Islet precursor cell (in vitro differentiated cells): ENCODE data around the gene MRPL43.
"Not testable (repeated sequence)": the region's sequence is repeated elsewhere in the genome, so short reads cannot be mapped to it uniquely, and the experiment has no call there.

Source experiments
- DNase-seq: peaks from one replicate; pipeline ENCODE4 v3.0.0-alpha.2; 2018

Gene MRPL43

GRCh38 chr10:100986952-100987684, at the start of gene MRPL43, which contains the start of gene TWNK:
MRPL43 (minus strand) TSS chr10:100987497; CDS start chr10:100987443, 54 bp downstream.
TWNK (plus strand) TSS chr10:100987543; CDS start chr10:100988211, 668 bp downstream.
- DNase-seq, result peak; percentile 91

- no peak for DNase-seq
Observed at GRCh38 chr10:101036726-101037125, 49.4 kb upstream of the MRPL43 start.

DNA sequence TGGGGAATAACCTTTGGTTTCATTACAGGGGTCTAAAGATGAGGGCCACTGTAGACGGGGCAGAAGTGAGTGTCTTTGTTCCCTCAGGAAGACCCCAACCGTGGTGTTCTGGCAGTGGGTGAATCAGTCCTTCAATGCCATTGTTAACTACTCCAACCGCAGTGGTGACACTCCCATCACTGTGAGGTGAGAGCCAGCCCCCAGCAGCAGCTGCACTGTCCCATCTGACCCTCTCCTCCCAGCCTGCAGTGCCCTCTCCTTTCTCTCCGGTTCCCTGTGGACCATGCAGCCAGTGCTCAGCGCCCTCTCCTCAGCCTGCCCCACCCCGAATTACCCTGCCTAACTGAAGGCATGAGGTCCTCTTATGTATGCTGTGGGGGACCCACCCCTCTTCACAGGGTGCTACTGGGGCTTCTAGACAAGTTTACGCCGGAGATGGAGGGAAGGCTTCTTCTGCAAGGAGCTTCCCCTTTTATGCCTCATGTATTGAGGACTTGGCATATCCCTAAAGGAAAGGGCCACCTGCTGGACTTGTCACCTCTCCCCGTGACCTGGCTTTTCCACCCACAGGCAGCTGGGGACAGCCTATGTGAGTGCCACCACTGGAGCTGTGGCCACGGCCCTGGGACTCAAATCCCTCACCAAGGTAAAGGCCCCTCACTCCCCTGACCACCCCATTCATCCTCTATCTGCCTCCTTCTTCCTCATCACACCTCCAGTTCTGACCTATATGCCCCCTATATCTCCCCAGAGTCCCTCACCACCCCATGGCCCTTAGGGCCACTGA, 48.8 kb upstream of the MRPL43 start:
- DNase-seq, result no peak

DNA sequence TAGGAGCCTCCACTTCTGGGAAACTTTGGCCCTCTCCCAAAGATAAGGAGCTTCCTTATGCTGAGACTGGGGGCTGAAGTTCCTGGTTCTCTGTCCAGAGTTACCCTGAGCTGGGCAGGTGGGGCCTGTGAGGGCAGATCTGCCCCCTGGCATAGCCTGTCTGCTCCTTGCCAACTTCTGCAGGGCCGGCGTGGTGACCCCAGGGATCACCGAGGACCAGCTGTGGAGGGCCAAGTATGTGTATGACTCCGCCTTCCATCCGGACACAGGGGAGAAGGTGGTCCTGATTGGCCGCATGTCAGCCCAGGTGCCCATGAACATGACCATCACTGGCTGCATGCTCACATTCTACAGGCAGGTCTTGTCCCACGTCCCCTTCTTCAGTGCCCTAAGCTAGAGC, 48.0 kb upstream of the MRPL43 start:
- DNase-seq, result no peak

GRCh38 chr10:101034404-101034803, 47.1 kb upstream of the MRPL43 start:
- not testable (repeated sequence) for DNase-seq

- no peak for DNase-seq
Observed at GRCh38 chr10:101033276-101033675, 46.0 kb upstream of the MRPL43 start.

DNA sequence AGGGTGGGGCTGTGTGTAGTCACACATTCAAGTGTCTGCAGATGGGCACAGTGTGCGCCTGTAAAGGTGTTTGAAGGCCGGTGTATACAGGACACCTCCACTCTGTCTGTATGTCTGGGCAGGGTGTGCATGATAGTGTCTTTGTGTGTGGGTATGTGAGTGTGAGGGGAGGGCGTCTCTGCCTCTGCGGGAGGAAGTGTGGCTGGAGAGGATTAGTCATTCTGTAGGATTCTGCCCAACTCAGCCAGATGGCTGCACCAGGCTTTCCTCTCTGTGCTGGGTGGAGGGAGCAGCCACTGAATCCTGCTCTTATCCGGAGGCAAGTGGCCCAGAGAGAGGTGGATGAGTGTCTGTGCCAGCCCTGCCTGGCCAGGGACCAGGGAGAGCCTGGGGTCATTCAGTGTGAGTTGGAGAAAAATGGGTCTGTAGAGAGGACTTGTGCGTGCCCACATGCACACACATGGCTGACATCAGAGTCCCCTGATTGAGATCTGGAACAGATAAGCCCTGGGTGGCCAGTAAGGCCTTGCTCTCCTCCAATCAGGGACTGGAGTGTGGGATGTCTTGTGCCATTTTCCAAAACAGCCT, 45.4 kb upstream of the MRPL43 start:
- peak; percentile 95 for DNase-seq

DNA sequence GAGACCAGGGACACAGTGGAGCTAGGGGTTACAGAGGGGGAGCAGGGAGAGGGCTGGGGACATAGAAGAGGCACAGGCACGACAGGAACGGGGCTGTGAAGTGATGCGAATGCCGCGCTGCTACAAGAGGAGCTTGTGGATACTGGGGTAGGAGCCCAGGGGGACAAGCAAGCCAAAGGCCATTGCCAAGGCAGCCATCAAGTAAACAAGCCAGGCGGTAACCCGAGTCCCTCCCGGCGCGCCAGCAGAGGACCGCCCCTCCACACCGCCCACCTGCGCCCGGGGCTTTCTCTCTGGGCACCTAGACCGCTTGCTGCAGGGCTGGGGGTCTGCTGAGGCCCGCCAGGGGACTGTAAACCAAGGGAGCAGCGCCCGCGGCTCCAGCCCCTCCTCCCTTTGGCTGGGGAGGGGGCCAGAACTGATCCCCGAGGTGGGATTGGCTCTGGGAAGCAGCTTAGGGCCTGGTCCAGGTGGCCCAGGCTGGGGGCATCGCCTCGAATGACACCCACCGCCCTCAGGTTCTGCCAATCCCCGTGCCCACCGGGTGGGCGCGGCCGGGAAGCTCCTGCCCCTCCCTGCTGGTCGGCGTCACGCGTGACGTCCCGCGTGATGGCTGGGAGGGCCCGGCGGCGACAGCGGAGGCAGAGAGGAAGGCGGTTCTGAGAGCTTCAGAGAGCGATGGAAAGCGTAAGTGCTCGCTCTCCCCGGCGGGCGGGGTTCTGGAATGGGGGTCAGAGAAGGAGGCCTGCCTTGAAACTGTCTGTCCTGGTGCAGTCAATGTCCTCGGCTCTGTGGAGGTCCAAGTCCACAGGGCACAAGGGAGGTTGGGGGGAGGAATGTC, 44.7 kb upstream of the MRPL43 start:
- DNase-seq, result peak; percentile 85

DNA sequence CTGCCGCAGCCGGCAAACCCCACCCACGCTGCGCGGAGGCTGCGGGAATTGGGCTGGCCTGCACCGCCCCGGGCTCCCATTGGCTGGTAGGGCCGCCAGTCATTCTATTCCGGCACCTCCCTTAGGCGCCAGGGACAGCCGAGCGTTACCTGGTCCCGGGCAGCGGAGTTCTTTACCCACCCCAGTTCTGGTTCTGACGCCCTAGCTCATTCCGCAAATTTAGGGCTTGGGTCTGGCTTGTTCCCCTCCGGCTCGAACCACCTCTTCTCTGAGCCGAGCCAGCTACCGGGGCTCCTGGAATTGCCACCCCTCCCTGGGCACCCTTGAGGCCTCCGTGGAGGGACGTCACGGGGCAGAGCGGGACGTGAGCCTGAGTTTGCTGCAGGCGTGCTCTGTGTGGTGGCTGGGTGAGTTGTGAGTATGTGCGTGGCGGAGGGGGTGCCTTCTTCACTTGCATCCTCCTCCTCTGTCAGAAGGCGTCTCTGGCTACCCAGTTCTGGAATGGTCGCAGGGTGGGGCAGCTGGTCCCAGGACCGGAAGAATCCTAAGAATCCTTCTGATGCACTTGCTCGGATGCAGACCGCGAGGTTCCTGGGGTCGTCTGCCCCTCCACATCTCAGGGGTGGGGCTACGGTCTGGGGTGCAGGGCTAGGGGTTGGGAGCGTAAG, 44.0 kb upstream of the MRPL43 start, which contains the start of the genes PDZD7 and SFXN3:
TSS of gene PDZD7 (minus strand) at position 2 of the 668 bp plus-strand sequence. CDS start 910 bp downstream, outside the sequence.
TSS of gene SFXN3 (plus strand) at position 107 of the 668 bp plus-strand sequence. CDS start 3,461 bp downstream, outside the sequence.
- DNase-seq, result peak; percentile 96

DNA sequence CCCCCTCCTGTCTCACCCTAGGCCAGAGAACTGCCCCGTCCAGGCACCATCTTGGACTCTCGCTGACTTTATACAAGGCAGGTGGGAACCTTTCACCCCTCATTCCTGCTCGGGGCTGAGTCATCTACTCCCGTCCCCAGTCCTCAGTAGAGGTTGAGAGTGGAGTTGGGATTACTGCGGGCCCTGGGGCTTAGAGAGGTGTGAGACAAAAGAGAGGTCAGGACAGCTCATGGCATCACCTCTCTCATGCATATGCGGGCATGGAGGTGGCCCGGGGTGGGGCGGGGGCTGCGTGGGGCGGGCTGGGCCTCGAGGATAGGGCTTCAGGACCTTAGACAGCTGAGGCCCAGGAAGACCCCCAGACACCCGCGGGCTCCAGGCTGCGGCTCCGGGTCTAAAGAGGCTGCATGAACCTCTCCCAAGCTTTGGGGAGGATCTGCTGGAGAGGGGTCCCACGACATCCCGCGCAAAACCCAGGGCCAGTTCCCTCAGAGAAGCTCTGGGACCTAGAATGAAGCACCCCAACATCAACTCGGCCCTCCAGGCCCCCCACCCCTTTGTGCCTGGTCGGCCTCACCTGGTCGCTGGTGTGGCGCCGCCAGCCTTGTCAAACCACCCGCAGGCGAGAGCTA, 43.3 kb upstream of the MRPL43 start:
- DNase-seq, result peak; percentile 75

DNA sequence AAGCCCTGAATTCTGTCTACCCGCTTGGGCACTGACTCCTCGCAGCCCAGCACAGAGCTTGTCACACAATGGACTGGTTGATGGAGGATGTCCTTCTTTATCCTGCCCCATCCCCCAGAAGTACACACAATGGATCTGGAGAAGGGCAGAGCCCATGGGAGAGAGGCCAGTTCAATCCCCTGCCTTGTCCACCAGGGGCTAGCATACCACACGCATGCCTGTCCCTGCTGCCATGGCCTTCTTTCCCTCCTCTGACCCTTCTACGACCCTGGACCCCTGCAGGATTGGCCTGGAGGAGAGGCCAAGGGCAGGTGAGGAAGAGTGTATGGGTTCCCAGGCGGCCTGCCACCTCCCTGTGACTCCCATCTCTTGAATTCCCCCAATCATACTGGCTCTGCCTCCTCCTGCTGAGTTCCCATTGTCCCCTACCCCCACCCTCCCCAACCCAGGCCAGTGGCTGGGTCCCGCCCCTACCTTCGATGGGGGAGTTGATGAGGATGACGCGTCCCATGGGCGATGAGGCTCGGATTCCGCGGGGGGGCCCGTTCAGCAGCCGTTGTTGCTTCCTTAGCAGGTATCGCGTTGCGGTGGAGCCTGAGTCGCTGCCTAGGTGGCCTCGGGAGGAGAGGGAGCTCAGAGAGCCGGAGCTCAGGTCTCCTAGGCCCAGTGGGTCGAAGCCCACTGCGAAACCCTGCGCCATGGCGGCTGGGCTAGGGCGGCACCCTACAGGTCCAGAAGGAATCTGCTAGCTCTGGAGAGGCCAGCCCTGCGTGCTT, 42.4 kb upstream of the MRPL43 start:
- DNase-seq, result peak; percentile 74

GRCh38 chr10:101028446-101029337, 41.4 kb upstream of the MRPL43 start:
- no peak for DNase-seq

DNA sequence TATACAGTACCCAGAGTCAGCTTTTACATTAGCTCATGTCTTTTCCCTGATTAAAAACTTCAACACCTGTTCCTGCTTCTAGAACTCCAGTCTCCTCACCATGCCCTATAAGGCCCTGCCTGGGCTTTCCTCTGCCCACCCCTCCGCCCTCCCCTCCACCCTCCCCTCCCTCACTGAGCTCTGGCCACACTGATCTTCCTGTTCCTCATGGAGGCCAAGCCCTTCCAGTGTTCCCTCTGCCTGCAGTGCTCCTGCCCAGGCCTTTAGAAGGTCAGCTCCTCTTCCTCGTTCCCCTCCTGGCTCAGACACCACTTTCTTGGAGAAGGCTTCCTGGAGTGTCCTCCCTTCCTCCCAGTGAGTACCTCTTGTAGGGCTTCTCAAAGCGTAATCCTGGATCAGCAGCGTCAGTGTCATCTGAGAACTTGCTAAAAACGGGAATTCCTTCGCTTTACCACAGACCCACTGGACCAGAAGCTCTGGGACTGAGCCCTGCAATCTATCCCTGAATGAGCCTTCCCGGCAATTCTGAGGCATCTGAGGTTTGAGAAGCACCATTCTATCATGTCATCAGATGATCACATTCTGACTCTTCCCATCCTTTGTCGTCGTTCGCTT, 39.9 kb upstream of the MRPL43 start:
- no peak for DNase-seq

- no peak for DNase-seq
Observed at GRCh38 chr10:101022967-101023705, 35.8 kb upstream of the MRPL43 start.

DNA sequence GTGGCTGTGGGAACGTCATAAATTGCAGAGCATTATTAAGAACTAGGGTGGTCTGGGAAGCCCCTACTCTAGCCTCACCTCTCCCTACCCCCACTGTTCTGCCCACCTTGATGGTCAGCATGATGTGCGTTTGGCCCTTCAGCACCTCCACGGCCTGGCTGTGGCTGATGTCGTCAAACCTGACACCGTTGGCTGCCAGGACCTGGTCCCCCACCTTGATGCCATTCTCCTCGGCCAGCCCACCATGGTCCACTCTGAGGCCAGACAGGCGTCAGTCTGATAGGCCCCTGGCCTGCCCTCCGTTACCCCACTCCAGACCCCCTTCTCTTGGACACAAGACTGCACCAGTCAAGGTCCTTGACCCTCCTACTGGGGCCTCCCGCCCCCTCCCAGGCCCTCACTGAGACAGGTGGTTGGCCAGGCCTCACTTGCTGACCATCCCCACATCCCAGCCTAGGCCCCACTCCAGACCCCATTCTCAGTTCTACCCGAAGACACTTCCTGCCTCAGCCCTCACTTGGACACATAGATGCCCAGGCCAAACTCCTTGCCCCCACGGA, 34.5 kb upstream of the MRPL43 start:
- no peak for DNase-seq

DNA sequence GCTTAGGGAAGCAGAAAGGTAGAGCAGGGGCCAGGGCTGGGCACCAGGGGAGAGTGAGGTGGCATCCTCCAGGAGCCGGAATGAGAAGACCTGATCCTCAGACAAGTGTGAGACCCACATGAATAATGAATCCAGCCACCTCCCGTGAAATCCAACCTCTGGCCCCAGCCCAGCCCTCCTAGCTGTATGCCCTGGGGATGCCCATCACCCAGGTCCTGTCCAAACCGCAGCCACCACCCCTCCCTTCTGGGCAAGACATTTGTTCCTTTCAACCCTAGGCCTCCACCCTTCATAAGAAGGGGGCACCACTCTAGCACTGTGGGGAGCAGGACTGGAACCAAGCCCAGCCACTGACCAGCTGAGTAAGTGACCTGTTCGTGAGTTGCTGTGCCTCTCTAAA, 33.9 kb upstream of the MRPL43 start:
- no peak for DNase-seq

GRCh38 chr10:101020427-101021075, 33.3 kb upstream of the MRPL43 start:
- DNase-seq, result no peak

DNA sequence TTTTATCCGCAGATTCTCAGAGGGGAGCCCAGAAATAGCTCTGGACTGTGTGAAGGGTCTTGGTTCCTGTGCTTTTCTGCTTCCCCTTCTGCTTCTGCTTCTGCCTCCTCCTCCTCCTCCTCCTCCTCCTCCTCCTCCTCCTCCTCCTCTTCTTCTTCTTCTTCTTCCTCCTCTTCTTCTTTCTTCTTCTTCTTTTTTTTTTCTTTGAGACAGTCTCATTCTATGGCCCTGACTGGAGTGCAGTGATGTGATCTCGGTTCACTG, 32.1 kb upstream of the MRPL43 start:
- DNase-seq, result no peak
